KBM-7 (cell line): ENCODE measurements around the gene SMG5.
"Not testable (repeated sequence)": the region's sequence is repeated elsewhere in the genome, so short reads cannot be mapped to it uniquely, and the experiment has no call there.

Experiments used
- DNase-seq: peaks from one replicate; pipeline ENCODE4 v3.0.0-alpha.2; 2015
- in situ Hi-C: fragments of 300-500 bp; cut with MboI; formaldehyde crosslinking; loops from 2 replicates; pipeline ENCODE4 v1.14.3; 2020; ENCODE audit warnings: low sequenced_read_pairs, low pct_unique_long_range_greater_than_20kb, mixed read lengths

Gene SMG5

GRCh38 chr1:156225677-156226014 lies 57.0 kb downstream of the SMG5 start:
- in situ Hi-C loops, result no loop called here
- DNase-seq, result no peak

- DNase-seq, result no peak
- in situ Hi-C loops, result no loop called here
Measured at GRCh38 chr1:156221986-156222692, 60.5 kb downstream of the SMG5 start.

- in situ Hi-C loops, result no loop called here
- DNase-seq, result no peak
Measured at GRCh38 chr1:156220226-156220625, 62.4 kb downstream of the SMG5 start.

- in situ Hi-C loops, result no loop called here
- peak; percentile 32 for DNase-seq
Measured at GRCh38 chr1:156217871-156218270, 64.8 kb downstream of the SMG5 start.

- DNase-seq, in situ Hi-C loops: not testable (repeated sequence)
Measured at GRCh38 chr1:156216361-156217086, 66.1 kb downstream of the SMG5 start.

GRCh38 chr1:156214024-156214748 lies 68.4 kb downstream of the SMG5 start:
- in situ Hi-C loops, result no loop called here
- DNase-seq, result no peak

GRCh38 chr1:156213644-156213966 lies 69.0 kb downstream of the SMG5 start:
- in situ Hi-C loops, result no loop called here
- no peak for DNase-seq

- DNase-seq, result peak; percentile 97
- in situ Hi-C loops, result no loop called here
Measured at GRCh38 chr1:156212833-156213643, 69.6 kb downstream of the SMG5 start, which contains the start of gene PMF1. Gene PMF1, plus strand, starts transcription at chr1:156213007. Its CDS starts 9 bp downstream, at chr1:156213016.

GRCh38 chr1:156212130-156212529 lies 70.5 kb downstream of the SMG5 start:
- in situ Hi-C loops, result no loop called here
- DNase-seq, result no peak

- in situ Hi-C loops, result no loop called here
- DNase-seq, result no peak
Measured at GRCh38 chr1:156211243-156211642, 71.4 kb downstream of the SMG5 start.

- DNase-seq, result no peak
- in situ Hi-C loops, result no loop called here
Measured at GRCh38 chr1:156204686-156205085, 77.9 kb downstream of the SMG5 start.

GRCh38 chr1:156203331-156203730 lies 79.3 kb downstream of the SMG5 start:
- no peak for DNase-seq
- in situ Hi-C loops, result no loop called here

GRCh38 chr1:156200044-156200443 lies 82.6 kb downstream of the SMG5 start:
- in situ Hi-C loops, result no loop called here
- no peak for DNase-seq
